HG03175 (cell line): ENCODE data around the gene AP2A2.

Experiments
- ATAC-seq: cut with Tn5 transposase; IDR thresholded peaks from one replicate; pipeline ENCODE4 v1.9.1; 2021; ENCODE audit warnings: mild to moderate bottlenecking, moderate library complexity; ENCODE audit not compliant: unreplicated experiment

Gene AP2A2

GRCh38 chr11:1038921-1039320 lies 113.3 kb downstream of the AP2A2 start:
- ATAC-seq = no peak

GRCh38 chr11:1039481-1040427 lies 114.1 kb downstream of the AP2A2 start:
- ATAC-seq = no peak

DNA sequence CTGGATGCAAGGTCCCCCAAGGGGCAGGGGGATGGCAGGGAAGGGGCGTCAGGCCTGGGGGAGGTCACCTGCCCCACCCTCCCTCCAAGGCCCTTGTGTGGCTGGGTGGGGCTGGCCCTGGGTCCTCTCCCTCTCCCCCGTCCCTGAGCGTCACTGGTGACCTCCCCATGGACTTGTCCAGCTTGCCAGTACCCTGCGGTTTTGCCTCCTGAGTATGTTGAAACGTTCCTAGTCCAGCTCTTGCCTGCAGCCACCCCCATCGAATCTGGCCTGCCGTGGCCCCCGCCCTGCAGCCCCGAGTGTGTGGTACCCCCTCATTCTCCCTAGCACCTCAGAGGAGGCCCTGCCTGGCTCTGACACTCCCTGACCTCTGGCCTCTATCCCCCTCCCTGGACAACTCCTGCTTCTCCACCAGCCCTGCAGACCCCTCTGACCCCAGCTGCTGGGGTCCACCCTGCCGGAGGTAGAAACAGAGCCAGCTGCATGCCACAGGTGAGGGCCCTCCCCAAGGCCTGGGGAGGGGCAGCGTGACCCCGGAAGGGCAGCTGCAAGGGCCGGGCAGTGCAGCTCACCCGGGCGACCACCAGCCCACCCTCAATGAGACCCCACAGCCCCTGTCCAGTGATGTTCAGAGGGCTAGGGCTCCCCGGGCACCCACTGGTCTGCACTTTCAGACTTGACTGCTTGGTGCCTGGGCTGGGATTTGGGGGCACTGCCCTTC lies 114.9 kb downstream of the AP2A2 start:
- no peak for ATAC-seq

GRCh38 chr11:1041149-1041467 lies 115.4 kb downstream of the AP2A2 start:
- no peak for ATAC-seq

GRCh38 chr11:1041471-1041870 lies 115.8 kb downstream of the AP2A2 start:
- ATAC-seq = no peak

DNA sequence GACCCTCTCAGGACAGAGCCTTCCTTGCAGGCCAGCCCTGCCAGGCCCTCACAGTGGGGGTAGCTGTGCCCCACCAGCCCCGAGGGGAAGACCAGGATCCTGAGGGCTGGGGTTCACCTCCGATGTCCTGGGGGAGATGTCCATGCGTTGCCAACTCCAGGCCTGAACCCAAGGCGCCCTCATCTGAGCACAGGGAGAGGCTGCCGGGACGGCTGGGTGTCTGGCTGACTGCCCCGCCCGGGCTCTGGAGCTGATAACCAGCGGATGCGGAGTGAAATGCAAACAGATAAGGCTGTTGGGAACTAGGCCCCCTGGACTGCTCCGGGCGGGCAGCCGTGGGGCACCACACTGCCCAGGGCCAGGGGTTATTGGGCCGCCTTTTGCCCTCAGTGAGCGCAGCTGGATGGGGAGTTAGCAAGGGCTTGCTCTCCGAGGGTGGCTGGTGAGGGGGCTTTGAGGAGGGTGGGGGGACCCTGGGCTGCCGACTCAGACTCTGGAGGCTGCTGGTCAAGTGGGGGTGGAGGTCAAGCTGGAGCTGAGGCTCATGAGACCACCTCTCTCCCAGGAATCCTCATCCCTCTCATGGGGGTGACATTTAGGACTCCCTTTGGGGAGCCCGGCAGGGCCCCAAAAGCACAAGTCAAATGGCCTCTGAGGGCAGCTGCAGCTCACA lies 116.4 kb downstream of the AP2A2 start:
- ATAC-seq = no peak

DNA sequence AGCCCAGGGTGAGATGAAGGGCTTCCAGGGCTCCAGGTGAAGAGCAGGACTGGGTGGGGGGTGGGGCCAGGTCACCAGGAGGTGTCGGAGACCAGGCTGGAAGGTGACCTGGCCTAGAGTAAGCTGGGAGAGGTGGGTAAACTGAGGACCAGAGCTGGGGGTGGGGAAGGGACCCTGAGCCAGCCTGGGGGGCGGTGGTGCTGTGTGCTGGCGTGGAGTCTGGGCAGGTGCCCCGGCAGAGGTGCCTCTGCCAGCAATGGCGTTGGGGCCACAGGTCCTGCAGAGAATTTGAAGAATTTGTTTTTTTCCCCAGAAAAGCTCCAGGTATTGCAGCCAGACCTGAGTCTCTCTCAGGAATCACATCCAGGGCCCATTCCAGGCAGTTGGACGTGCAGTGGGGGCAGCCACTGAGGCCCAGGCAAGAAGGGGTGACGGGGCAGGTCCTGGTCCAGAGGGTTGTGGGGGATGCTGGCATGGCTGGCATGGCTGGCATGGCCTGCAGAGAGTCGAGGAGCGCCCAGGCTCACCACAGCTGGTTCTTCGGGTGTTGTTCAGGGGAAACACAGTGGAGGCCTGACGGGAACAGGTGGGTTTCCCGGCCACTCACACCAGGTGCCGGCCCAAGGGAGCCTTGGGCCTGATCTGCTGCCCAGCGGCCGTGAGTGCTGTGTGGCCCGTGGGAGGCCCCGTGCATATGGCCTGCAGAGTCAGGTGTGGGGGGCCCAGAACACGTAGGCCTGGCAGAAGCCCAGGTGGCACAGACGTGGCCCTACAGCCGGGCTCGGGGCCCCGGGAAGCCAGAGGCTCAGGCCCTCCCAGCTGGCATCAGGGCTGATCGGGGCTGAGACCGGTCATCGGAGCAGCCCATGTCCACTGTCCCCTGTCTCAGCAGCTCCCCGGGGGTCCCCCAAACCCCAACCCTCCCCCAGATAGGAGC lies 117.2 kb downstream of the AP2A2 start:
- ATAC-seq = no peak

DNA sequence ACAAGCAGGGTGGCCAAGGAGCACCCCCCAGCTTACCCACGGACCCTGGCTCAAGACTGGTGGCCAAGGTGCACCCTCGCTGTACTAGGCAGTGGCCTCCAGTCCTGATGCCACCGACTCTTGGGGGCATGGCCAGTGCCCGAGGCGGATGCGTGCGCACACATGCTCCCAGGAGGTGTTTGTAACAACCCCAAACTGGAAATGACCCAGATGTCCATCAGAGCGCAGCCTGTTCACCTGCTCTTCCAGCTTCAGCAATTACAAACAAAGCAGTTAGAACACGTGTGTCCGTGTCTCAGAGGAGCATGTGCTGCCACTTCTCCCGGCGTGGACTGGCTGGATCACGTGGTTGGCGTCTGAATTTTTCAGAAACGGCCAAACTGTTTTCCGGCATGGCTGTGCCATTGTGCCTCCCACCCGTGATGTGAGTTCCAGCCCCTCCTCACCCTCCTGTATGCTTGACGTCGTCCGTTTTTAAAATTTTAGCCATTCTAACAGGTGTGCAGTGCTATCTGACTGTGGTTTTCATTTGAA lies 118.0 kb downstream of the AP2A2 start:
- ATAC-seq = no peak

GRCh38 chr11:1044160-1044559 lies 118.5 kb downstream of the AP2A2 start:
- no peak for ATAC-seq

GRCh38 chr11:1047595-1048156 lies 122.0 kb downstream of the AP2A2 start:
- no peak for ATAC-seq

DNA sequence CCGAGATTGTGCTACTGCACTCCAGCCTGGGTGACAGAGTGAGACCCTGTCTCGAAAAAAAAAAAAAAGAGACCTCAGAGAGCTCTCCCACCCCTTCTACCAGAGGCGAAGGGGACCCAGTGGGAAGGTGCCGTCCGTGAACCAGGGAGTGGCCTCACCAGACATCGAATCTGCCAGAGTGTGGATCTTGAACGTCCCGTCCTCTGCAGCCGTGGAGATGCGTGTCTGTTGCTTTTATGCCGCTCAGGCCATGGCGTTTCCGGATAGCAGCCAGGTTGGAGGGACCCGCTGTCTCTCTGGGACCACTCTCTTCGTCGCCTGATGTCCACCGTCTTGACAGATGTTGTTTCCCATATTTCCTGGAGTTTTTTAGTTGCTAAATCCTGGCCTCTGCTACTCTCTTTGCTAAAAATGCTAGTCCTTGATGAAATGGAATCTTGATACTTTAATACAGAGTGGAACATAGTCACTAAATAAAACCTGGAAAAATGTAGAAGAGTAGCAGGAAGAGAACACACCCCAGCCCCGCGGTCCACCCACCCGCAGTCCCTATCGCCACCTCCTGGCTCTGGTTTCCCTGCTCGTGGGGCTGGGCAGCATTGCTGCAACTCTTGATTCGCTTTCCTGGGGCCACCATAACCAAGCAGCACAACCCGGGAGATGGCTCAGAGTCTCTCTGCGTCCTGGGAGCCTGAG lies 122.9 kb downstream of the AP2A2 start:
- ATAC-seq = no peak

DNA sequence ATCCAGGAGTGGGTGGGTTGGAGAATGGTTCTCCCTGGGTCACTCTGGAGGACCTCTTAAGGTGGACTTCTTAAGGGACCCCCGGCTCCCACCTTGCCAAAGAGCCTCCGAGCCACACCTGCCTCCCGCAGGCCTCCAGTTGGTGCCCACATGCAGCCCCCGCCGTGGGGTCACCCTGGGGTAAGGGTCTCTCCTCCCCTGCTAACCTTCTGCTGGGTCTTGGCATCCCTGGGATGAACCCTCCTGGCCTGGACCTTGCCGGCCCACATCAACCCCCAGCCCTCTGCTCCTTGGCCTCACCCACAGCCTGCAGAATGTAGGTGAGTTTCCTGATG lies 123.4 kb downstream of the AP2A2 start:
- ATAC-seq = no peak

DNA sequence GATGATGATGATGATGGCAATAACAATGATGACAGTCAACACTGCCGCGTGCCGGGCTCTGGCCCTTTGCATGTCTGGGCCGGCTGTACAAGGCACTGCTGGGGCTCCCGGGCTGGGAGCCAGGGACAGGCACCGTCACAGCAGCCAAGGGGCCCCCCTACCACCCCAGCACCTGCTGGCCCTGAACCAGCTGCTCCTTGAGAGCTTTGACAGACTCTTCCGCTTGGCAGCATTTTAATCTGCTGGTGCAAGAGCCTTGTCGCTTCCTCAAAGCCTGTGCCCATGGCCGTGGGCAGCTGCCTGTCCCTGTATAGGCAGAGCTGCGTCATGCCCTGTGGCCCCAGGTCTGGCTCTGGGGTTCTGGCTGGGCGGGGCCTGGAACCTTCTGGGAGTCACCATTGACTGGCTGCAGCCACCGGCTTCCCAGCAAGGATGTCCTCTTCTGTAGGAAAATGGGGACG lies 123.8 kb downstream of the AP2A2 start:
- no peak for ATAC-seq

DNA sequence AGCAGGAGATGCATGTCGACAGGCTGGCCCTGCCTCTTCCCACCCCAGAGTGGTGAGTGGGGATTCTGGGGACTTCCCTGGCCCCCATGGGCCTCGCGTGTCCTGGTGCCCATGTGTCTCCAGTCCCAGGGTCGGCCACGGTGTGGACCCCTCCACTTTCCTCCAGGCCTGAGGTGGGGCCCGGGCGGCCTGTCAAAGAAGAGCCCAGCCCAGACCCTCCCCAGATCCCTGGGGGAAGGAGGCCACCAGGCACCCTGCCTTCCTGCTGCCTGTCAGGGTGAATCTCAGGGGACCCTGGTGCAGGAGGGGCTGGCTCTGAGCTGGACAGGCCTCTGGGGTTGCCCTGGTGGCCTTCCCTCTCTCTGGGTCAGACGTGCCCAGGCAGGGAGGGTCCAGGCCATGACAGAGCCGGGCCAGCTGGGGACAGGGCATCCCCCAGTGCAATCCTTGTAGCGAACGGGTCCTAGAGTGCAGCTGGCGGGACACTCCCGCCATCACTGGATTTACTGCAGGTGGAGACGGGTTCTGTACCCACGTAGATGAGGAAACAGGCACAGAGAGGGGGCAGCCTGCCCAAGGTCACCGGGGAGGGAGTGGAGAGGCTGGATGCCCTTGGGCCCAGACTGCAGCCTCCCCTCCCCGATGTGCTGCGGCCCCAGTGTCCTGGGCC lies 124.4 kb downstream of the AP2A2 start:
- no peak for ATAC-seq

GRCh38 chr11:1050581-1051355 lies 125.1 kb downstream of the AP2A2 start:
- peak; percentile 73 for ATAC-seq

- no peak for ATAC-seq
Observed at GRCh38 chr11:1051356-1052132, 125.9 kb downstream of the AP2A2 start.
